Coronary artery (tissue), 2 donors: ENCODE measurements around the gene C9orf85.

Experiments
- DNase-seq: peaks from one replicate; pipeline ENCODE4 v3.0.0-alpha.2; 2017; ENCODE audit warnings: low spot score
- H3K27ac ChIP-seq, 2 donors: fragments of 200-600 bp; sonication (generic); one replicate each; pipeline ENCODE4 v1.5.1; 2016 to 2019
- H3K4me3 ChIP-seq: fragments of 200-600 bp; sonication (generic); 2 replicates; pipeline ENCODE4 v1.5.1; 2016; ENCODE audit warnings: mild to moderate bottlenecking, moderate library complexity
- TF ChIP-seq, protein P1 (sequence below): fragments of 200-600 bp; sonication (generic); IDR thresholded peaks from one replicate; pipeline ENCODE4 v1.5.1; 2019; ENCODE audit warnings: antibody characterized with exemption

Gene C9orf85

DNA sequence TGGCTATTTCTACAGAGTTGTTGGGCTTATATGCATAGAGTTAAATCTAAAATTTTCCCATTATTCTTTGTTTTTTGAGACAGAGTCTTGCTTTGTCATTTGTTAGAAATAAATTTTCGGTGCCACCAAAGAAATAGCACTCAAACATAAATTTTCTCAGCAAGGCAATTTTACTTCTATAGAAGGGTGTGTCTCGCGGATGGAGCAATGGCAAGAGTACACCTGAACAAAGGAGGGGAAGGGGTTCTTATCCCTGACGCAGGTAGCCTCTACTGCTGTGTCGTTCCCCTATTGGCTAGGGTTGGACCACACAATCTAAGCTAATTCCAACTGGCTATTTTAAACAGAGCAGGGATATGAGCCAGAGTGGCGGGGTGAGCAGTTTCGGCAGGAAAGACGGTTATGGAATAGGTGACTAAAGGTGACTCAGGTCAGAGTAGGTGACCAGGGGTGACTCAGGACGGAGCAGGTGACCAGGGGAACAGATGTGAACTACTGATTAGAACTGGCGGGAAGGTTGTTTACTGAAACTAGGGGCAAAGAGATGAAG lies 57.2 kb downstream of the C9orf85 start:
- Histone ChIP-seq H3K27ac (no peak overlapping the region), H3K4me3 (no peak overlapping the region)
- no peak for DNase-seq
- TF ChIP-seq, protein P1, sequence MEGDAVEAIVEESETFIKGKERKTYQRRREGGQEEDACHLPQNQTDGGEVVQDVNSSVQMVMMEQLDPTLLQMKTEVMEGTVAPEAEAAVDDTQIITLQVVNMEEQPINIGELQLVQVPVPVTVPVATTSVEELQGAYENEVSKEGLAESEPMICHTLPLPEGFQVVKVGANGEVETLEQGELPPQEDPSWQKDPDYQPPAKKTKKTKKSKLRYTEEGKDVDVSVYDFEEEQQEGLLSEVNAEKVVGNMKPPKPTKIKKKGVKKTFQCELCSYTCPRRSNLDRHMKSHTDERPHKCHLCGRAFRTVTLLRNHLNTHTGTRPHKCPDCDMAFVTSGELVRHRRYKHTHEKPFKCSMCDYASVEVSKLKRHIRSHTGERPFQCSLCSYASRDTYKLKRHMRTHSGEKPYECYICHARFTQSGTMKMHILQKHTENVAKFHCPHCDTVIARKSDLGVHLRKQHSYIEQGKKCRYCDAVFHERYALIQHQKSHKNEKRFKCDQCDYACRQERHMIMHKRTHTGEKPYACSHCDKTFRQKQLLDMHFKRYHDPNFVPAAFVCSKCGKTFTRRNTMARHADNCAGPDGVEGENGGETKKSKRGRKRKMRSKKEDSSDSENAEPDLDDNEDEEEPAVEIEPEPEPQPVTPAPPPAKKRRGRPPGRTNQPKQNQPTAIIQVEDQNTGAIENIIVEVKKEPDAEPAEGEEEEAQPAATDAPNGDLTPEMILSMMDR, result no peak

DNA sequence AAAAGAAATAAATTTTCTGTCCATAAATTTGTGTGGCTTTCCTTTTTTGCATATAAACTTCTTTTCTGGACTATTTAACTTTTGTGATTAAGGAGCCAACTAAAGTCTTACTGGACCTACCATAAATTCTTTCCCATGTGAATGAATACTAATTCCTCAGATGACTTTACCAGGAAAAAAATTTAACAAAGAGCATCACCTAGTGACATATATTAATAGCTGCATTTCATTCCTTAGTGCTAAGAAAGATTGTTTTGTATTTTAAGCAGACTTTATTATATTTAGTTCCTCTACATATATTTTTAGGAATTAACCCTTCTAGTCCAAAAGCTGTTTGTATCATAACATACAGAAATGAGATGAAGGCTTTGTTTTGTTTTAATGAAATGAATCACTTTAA lies 64.4 kb downstream of the C9orf85 start:
- DNase-seq, result no peak
- TF ChIP-seq, protein P1, result peak; percentile 26
- H3K4me3 ChIP-seq, result no peak overlapping the region

DNA sequence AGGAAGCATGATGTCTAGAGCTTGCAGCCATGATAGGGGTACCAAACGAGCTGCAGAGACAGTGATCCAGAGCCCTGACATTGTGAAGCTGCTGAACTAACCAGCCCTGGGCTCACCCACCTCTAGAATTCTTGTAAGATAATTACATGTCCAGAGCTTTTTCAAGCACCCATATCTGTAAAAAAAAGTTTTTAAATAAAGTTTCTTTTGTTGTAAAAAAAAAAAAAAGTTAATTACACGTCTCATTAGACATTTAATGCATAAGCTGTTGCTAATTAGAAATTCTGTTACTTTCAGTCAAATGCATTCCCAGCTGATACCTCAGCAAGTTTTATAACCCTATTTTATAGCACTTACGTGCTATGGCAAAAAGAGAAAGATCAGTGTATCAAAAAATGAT lies 65.6 kb downstream of the C9orf85 start:
- Histone ChIP-seq H3K27ac (no peak overlapping the region), H3K4me3 (no peak overlapping the region)
- DNase-seq, result no peak
- TF ChIP-seq, protein P1, result no peak

More for the DNA sequence above, 64.4 kb downstream of the C9orf85 start:
- no peak overlapping the region for H3K27ac ChIP-seq

DNA sequence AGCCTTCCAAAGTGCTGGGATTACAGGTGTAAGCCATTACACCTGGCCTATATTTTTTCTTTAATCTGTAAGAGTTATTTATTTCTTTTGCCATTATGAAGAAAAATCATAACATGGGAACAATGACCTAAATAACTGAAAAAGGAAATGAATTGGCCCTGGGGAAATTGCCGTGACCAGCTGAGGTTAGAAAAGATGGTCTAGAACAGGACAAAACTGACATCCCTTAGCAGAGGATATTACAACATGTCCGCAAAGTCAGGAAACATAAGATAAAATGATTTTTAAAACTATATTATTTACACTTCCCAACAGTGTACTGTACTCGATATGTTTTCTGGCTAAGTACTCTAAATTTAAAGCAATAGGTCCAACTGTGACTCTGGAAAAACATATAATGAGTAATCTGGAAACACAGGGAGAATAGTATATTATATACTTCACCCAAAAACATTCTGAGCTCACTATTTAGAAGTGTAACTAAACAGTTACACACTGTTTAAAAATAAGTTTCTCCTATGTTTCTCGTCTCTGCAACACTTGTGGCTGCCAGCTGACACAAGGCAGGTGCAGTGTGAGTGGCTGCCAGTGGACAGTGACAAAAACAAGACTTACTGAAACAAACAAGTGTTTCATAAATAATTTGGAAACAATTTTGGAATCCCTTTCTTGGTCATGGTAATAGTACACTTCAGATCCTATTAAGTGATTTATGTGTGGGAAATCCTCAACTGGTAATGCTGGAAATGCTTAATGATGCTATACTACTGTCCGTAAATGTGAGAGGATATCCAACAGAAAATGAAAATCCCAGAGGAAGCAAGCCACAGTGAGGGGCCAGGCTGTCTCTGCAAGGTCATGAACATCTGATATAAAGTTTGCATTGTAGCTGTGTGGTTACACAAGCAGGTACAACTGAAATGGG lies 69.1 kb downstream of the C9orf85 start:
- no peak overlapping the region for H3K4me3 ChIP-seq
- DNase-seq, result no peak
- TF ChIP-seq, protein P1, result no peak
- H3K27ac ChIP-seq, result no peak overlapping the region

DNA sequence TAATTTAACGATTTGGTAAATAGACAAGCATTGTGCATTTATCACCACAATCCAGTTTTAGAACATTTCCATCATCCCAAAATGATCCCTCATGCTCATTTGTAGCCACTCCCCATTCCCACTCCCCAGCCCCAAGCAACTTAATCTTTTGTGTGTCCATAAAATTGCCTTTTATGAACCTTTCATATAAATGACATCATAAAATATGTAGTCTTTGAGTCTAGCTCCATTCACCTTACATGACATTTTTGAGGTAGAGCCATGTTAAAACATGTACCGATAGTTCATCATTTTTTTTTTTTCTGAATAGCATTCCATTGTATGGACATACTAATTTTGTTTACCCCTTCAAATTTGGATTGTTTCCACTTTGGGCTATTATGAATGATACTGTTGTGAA lies 70.5 kb downstream of the C9orf85 start:
- TF ChIP-seq, protein P1, result no peak
- Histone ChIP-seq H3K4me3 (no peak overlapping the region), H3K27ac (no peak overlapping the region)
- no peak for DNase-seq

DNA sequence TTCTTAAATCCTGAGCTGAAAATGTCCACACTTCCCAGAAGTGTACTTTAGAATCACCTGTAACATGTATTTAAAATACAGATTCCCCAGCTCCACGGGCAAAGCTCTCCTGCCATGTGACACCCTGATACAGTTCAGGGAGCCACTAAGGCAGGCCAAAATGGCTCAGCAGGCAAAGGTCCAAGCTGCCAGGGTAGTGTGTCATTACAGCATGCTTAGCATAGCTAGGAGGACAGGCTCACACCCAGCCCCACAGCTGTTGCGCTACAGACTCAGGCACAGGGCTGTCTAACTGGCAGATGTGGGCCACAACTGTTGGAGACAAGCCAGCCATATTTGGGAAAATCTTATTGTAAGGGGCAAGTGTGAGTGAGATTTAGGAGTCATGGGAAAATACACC lies 73.0 kb downstream of the C9orf85 start:
- Histone ChIP-seq H3K4me3 (no peak overlapping the region), H3K27ac (no peak overlapping the region)
- DNase-seq, result peak; percentile 75
- TF ChIP-seq, protein P1, result no peak
